Measurements from ENCODE around the gene UBE2E2. TPM values are rescaled to one million over a fixed set of nuclear protein-coding genes. Genes with fewer than 3 reads are reported as not detected.

The UBE2E2 gene
- total and polyA plus RNA-seq, 9 donors: 25.5 to 84.9 (median 38.5) TPM

DNA sequence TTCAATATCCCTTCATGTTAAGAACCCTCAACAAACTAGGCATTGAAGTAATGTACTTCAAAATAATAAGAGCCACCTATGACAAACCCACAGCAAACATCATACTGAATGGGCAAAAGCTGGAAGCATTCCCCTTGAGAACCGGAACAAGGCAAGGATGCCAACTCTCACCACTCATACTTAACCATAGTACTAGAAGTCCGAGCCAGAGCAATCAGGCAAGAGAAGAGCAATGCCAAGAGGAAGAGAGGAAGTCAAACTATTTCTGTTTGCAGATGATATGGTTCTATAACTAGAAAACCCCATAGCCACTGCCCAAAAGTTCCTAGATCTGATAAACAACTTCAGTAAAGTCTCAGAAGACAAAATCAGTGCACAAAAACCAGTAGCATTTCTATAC is 161.9 kb downstream of the UBE2E2 start:
- H3K27ac ChIP-seq: no peak overlapping the region
- WGBS, 3 donors: 66 to 92% (median 86%) methylated on average over 2 of the region's 2 CpGs
- H3K36me3 ChIP-seq: no peaks in the 10 kb centered on the region
- intact Hi-C loops (cut with DNase I): no loop called here
- no peaks in the 10 kb centered on the region for H3K27me3 ChIP-seq
- TF ChIP-seq POLR2A (IDR thresholded peaks at IDR 0.05) (no peak), EP300 (IDR thresholded peaks at IDR 0.05) (no peak)
- TF ChIP-seq, protein P1, sequence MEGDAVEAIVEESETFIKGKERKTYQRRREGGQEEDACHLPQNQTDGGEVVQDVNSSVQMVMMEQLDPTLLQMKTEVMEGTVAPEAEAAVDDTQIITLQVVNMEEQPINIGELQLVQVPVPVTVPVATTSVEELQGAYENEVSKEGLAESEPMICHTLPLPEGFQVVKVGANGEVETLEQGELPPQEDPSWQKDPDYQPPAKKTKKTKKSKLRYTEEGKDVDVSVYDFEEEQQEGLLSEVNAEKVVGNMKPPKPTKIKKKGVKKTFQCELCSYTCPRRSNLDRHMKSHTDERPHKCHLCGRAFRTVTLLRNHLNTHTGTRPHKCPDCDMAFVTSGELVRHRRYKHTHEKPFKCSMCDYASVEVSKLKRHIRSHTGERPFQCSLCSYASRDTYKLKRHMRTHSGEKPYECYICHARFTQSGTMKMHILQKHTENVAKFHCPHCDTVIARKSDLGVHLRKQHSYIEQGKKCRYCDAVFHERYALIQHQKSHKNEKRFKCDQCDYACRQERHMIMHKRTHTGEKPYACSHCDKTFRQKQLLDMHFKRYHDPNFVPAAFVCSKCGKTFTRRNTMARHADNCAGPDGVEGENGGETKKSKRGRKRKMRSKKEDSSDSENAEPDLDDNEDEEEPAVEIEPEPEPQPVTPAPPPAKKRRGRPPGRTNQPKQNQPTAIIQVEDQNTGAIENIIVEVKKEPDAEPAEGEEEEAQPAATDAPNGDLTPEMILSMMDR (IDR thresholded peaks at IDR 0.05): no peak
- no peaks in the 10 kb centered on the region for H3K4me1 ChIP-seq (ENCODE audit: insufficient read depth)
- H3K4me3 ChIP-seq: no peak overlapping the region
- DNase-seq: no peak
- H3K9me3 ChIP-seq: no peaks in the 10 kb centered on the region

DNA sequence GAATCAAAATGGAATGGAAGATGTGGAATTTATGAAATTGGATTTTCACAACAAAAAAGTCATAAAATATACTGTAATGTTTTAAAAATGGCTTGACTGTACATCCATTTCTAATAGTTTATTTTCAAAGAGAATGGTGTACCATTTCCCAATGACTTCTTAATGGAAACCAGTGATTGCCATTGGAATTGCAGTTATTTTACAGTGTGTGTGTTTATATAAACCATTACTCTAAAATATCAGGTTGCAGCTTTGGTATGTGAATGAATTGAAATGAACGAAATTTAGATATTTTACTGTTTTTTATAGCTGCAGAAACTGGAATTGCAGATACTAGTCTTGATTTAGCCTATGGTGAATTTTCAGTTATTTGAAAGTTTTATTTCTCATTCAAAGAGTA is 165.6 kb downstream of the UBE2E2 start:
- Histone ChIP-seq H3K4me3 (no peak overlapping the region), H3K9me3 (no peaks in the 10 kb centered on the region), H3K36me3 (no peaks in the 10 kb centered on the region), H3K27me3 (no peaks in the 10 kb centered on the region), H3K27ac (no peak overlapping the region), H3K4me1 (ENCODE audit: insufficient read depth) (no peaks in the 10 kb centered on the region)
- WGBS, 3 donors: 17 to 41% (median 22%) methylated on average over 1 of the region's 1 CpG
- no peak for DNase-seq
- TF ChIP-seq EP300 (IDR thresholded peaks at IDR 0.05) (no peak), POLR2A (IDR thresholded peaks at IDR 0.05) (no peak)
- intact Hi-C loops (cut with DNase I): no loop called here

DNA sequence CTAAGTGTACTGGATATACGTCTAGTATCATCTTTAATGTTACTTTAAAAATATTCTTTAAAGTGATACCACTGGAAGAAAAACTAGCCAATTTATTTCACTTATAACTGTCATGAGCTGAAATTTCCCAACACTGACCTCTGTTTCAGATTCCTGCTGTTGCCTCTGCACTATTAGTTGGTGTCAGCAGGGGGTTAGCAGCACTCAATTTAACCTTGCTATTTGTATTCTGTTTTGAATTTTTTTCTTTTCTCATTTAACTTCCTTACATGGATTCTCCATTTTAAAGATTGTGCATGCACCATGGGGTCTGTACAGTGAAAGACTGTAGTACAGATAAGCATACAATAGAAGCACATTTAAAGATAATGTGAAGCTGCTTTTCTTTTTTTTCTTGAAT is 169.2 kb downstream of the UBE2E2 start:
- H3K27ac ChIP-seq: no peak overlapping the region
- no peak for TF ChIP-seq EP300 (IDR thresholded peaks at IDR 0.05)
- TF ChIP-seq POLR2A (IDR thresholded peaks at IDR 0.05): no peak
- TF ChIP-seq, protein P1 (IDR thresholded peaks at IDR 0.05): no peak
- WGBS, 3 donors: 57 to 59% (median 59%) methylated on average over 1 of the region's 1 CpG
- intact Hi-C loops (cut with DNase I): no loop called here
- H3K36me3 ChIP-seq: no peaks in the 10 kb centered on the region
- no peak for DNase-seq
- no peaks in the 10 kb centered on the region for H3K27me3 ChIP-seq
- H3K4me1 ChIP-seq (ENCODE audit: insufficient read depth): no peaks in the 10 kb centered on the region
- H3K4me3 ChIP-seq: no peak overlapping the region
- H3K9me3 ChIP-seq: no peaks in the 10 kb centered on the region

DNA sequence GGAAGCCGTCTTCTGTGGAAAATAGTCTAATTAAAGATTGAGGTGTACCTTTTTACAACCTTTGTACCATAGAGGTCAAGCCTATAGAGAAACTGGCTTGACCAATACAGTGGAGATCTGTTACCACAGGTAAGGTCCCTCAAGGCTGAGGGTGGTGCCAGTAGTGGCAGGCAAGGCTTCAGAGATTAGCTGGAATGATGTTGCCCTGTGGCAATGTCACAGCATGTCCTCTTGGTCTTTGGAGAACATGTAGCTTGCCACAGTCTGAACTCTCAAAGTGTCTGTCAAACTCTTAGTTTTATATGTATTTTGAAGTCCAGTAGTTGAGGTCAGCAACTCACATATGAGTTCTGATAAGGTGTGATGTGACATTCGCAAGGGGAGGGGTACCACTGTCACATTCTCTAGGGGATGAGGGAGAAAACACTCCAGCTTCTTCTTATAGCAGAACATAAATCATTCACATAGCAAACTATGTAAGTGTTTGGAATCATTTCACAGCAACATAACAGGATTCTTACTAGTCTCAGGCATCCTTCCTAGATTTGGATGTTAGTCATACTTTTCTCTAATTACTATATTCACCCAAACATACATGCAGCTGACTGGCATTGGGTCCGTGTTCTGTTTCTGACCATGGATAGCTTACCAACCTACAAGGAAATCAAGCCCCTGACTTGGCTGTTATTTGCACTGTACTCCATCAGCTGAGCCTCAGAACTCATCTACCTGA is 173.6 kb downstream of the UBE2E2 start:
- WGBS, 3 donors: 93 to 98% (median 95%) methylated on average over 3 of the region's 3 CpGs
- H3K9me3 ChIP-seq: no peaks in the 10 kb centered on the region
- TF ChIP-seq, protein P1 (IDR thresholded peaks at IDR 0.05): no peak
- TF ChIP-seq EP300 (IDR thresholded peaks at IDR 0.05): no peak
- no peak for TF ChIP-seq POLR2A (IDR thresholded peaks at IDR 0.05)
- H3K27ac ChIP-seq: no peak overlapping the region
- no peak for DNase-seq
- intact Hi-C loops (cut with DNase I): no loop called here
- no peaks in the 10 kb centered on the region for H3K27me3 ChIP-seq
- H3K36me3 ChIP-seq: no peaks in the 10 kb centered on the region
- no peak overlapping the region for H3K4me3 ChIP-seq
- H3K4me1 ChIP-seq (ENCODE audit: insufficient read depth): no peaks in the 10 kb centered on the region

DNA sequence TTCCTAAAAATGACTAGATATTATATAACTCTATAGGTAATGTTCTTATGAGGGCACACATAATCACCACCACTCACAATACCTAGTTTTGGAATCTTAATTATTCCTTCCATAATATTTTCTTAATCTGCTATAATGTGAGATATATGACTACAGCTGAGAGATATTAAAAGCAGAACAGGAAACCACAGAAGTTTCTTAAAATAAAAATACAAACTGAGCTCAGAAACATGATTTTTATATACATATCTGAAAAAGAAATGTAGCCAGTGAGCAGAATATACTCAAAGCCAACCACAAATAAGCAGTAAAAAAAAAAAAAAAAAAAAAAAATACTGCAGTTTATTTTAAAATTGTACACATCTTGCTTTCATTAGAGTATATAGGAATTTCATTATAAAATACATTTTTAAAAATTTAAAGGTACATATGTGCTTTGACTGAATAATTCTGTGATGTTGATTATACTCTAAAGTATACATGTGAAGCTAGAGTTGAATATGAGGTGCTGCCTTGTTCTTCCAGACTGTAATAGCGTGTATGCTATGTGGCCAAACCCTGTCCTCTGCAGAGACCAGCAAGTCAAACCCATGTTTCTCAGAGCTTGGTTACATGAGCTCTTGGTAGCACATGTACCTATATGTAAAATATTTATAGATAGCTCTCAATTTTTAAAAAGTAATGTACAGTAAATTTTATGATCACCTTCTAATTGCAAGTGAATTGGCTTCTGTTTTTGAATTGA is 175.0 kb downstream of the UBE2E2 start:
- intact Hi-C loops (cut with DNase I): no loop called here
- DNase-seq: no peak
- H3K27me3 ChIP-seq: no peaks in the 10 kb centered on the region
- no peaks in the 10 kb centered on the region for H3K36me3 ChIP-seq
- no peaks in the 10 kb centered on the region for H3K4me1 ChIP-seq (ENCODE audit: insufficient read depth)
- no peak overlapping the region for H3K27ac ChIP-seq
- 90 to 95% (median 94%) methylated on average over 1 of the region's 1 CpG for WGBS, 3 donors
- no peaks in the 10 kb centered on the region for H3K9me3 ChIP-seq
- TF ChIP-seq POLR2A (IDR thresholded peaks at IDR 0.05) (no peak), EP300 (IDR thresholded peaks at IDR 0.05) (no peak)
- TF ChIP-seq, protein P1 (IDR thresholded peaks at IDR 0.05): no peak
- no peak overlapping the region for H3K4me3 ChIP-seq

Measured in ovary (tissue), 9 donors.